Activated CD4-positive, alpha-beta T cell treated with anti-CD3 and anti-CD28 coated beads, Interleukin-2, amount 10 ng/mL, durations not matched to agents 24 days and 14 days (primary cell): ENCODE measurements around the gene SIRPD. TPM values are rescaled to one million over a fixed set of nuclear protein-coding genes. Genes with fewer than 3 reads are reported as not detected.
"Not testable (repeated sequence)": the region's sequence is repeated elsewhere in the genome, so short reads cannot be mapped to it uniquely, and the experiment has no call there.

Source experiments
- DNase-seq: peaks from one replicate; pipeline ENCODE4 v3.0.0; 2022
- H3K27ac Mint-ChIP-seq: one replicate; pipeline ENCODE4 v1.8.0; 2022; ENCODE audit warnings: mild to moderate bottlenecking, mixed read lengths
- H3K27me3 Mint-ChIP-seq: one replicate; pipeline ENCODE4 v1.8.0; 2022; ENCODE audit warnings: mixed read lengths
- H3K36me3 Mint-ChIP-seq: one replicate; pipeline ENCODE4 v1.8.0; 2022; ENCODE audit warnings: low read depth, mild to moderate bottlenecking, mixed read lengths
- H3K4me1 Mint-ChIP-seq: one replicate; pipeline ENCODE4 v1.8.0; 2021; ENCODE audit warnings: mixed read lengths
- H3K4me3 Mint-ChIP-seq: one replicate; pipeline ENCODE4 v1.8.0; 2022; ENCODE audit warnings: mild to moderate bottlenecking, moderate library complexity, mixed read lengths
- H3K9me3 Mint-ChIP-seq: one replicate; pipeline ENCODE4 v1.8.0; 2021; ENCODE audit warnings: mixed read lengths
- intact Hi-C: fragments of 100-400 bp; cut with micrococcal nuclease; formaldehyde crosslinking; loops from one replicate; pipeline ENCODE4 v1.15.1; 2023
- total RNA-seq: library from RNA; stranded (reverse); gene quantifications from 2 replicates; pipeline ENCODE4 v1.2.3, GENCODE V29; 2022

SIRPD gene
- total RNA-seq, 1 donor from 2014 or later = not detected

DNA sequence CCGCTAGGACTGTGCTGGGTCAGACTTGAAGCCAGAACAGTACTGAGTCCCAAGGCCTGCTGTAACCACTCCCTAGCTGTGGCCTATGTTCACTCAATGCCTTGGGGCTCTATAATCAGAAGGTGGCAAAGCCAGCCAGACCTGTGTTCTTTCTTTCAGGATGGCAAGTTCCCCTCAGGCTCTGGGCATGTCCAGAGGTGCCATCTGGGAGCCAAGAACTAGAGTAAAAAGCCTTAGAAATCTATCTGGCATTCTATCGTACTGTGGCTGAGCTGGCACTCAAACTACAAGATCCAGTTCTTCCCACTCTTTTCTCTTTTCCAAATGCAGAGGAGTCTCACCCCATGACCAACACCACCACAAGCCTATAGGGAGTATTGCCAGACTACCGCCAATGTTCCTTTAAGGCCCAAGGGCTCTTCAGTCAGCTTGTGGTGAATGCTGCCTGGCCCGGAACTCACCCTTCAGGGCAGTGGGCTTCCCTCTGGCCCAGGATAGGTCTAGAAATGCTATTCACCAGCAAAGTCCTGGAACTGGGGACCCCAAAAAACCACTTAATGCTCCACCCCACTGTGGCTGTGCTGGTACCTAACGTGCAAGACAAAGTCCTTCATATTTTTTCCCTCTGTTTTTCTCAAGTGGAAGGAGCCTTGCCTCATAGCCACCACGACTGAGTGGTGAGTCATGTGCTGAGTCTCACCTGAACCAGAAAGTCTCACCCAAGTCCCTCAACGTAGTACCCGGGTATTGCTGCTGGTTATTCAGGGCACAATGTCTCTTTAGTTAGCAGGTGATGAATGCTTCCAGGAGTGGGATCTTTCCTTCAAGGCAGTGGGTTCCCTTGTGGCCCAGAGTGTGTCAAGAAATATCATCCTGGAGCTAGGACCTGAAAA is 57.7 kb downstream of the SIRPD start:
- H3K4me3 Mint-ChIP-seq = no peak overlapping the region
- H3K27me3 Mint-ChIP-seq = peaks cover 59% of the 10 kb centered on the region
- no peak overlapping the region for H3K27ac Mint-ChIP-seq
- H3K4me1 Mint-ChIP-seq = peaks cover 8% of the 10 kb centered on the region
- intact Hi-C loops = no loop called here
- peak; percentile 43 for DNase-seq
- H3K9me3 Mint-ChIP-seq = no peaks in the 10 kb centered on the region
- no peaks in the 10 kb centered on the region for H3K36me3 Mint-ChIP-seq

GRCh38 chr20:1497371-1497770 is 60.1 kb downstream of the SIRPD start:
- intact Hi-C loops, H3K36me3 Mint-ChIP-seq, H3K4me3 Mint-ChIP-seq, H3K27ac Mint-ChIP-seq, H3K4me1 Mint-ChIP-seq, H3K9me3 Mint-ChIP-seq: not testable (repeated sequence)
- peak; percentile 19 for DNase-seq
- peaks cover 62% of the 10 kb centered on the region for H3K27me3 Mint-ChIP-seq

GRCh38 chr20:1496930-1497329 is 60.6 kb downstream of the SIRPD start:
- Mint-ChIP-seq H3K4me3 (no peak overlapping the region), H3K9me3 (no peaks in the 10 kb centered on the region), H3K27me3 (peaks cover 60% of the 10 kb centered on the region), H3K27ac (no peak overlapping the region), H3K36me3 (no peaks in the 10 kb centered on the region), H3K4me1 (peaks cover 12% of the 10 kb centered on the region)
- intact Hi-C loops = no loop called here
- DNase-seq = peak; percentile 4

DNA sequence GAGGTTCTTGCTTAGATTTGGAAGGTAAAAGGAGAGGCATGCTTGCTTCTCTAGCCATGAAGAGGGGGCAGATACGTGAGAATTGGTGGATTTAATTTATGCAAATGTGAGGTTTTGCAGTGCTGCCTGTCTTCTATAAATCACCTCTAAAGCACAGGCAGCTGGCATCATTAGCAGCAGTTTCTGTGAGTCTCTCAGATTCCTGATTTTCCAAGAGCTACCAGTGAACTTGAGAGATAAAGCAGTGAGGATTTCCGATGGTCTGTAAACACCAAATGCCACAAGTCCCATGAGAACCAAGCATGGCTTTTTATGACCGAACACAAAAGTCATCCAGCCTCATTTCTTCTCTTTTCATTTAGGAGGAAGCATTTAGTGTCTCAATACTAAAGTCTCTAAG is 63.1 kb downstream of the SIRPD start:
- Mint-ChIP-seq H3K27me3 (peaks cover 53% of the 10 kb centered on the region), H3K9me3 (no peaks in the 10 kb centered on the region), H3K36me3 (no peaks in the 10 kb centered on the region), H3K4me1 (peaks cover 15% of the 10 kb centered on the region), H3K4me3 (no peak overlapping the region), H3K27ac (no peak overlapping the region)
- DNase-seq = peak; percentile 28
- intact Hi-C loops = no loop called here

- no peak overlapping the region for H3K27ac Mint-ChIP-seq
- no peaks in the 10 kb centered on the region for H3K9me3 Mint-ChIP-seq
- intact Hi-C loops = no loop called here
- peak; percentile 30 for DNase-seq
- H3K27me3 Mint-ChIP-seq = peaks cover 52% of the 10 kb centered on the region
- no peaks in the 10 kb centered on the region for H3K36me3 Mint-ChIP-seq
- peaks cover 15% of the 10 kb centered on the region for H3K4me1 Mint-ChIP-seq
- H3K4me3 Mint-ChIP-seq = no peak overlapping the region
Observed at GRCh38 chr20:1493536-1493935, 64.0 kb downstream of the SIRPD start.

DNA sequence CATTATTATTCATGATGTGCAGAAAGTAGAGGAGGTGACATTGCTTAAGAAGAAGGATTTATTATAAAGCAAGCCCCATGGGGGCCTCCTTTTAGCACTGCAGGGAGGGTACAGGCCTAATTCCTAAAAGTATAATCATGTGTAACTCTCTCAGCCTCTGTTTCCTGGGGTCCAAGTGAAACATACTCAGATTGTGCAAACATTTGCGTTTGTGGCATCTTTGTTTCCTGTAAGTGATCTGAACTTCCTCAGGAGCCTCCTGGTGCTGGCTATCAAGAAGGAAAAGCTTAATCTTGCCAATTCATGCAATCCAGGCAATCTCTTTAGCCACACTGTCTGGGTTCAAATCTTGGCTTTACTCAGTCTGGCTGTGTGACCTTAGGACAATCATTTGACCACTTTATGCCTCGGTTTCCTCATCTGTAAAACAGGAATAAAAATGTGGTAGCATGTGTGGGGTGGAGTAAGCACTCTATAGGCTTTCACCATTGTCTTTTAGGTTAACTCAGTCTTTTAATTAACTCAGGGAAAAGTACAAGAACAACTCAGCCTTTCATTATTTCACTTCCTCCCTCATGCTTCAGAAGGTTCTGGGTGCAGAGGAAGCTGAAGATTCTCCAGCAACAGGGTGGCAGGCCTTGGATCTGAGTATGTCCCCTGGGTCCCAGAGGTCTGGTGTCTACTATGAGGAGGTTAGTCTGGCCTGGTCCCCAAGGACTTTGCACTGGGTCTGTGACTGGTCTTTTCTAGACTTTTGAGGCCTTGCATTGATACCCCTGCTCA is 65.5 kb downstream of the SIRPD start:
- Mint-ChIP-seq H3K36me3 (no peaks in the 10 kb centered on the region), H3K4me1 (peaks cover 15% of the 10 kb centered on the region), H3K9me3 (no peaks in the 10 kb centered on the region), H3K27ac (no peak overlapping the region), H3K4me3 (no peak overlapping the region), H3K27me3 (peaks cover 50% of the 10 kb centered on the region)
- DNase-seq = peak; percentile 43
- intact Hi-C loops = no loop called here

DNA sequence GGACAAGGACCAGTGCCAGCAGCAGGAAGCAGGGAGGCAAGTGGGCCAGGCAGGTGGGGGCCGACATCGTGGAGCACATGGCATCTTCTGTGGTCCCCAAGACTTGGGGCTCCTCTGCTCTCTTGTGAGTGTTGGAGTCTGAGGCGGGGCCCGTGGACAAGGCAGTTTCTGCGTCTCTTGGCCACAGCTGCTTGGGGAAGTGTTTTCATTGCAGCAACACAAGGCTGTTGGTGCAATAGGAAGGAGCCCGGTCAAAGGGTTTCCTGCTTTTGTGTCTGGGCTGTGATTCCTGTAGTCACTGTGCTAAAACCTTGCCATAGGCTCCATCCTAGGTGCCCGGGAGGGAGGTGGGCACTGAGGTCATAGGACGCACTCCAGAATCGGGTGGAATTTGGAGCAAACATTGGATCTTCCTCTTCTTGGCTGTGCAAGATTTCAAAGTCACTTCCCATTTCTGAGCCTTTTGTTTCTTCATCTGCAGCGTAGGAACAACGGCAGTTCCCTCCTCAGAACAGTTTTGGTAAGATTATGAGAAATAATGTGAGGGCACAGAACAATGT is 66.1 kb downstream of the SIRPD start, which contains the start of gene SIRPB2:
SIRPB2 (minus strand) TSS at position 140 of the 560 bp plus-strand sequence; CDS start at position 79, 61 bp downstream.
- no peaks in the 10 kb centered on the region for H3K36me3 Mint-ChIP-seq
- no peak within 1 kb of the TSS for H3K4me3 Mint-ChIP-seq
- H3K27ac Mint-ChIP-seq = no peak within 1 kb of the TSS
- H3K9me3 Mint-ChIP-seq = no peaks in the 10 kb centered on the region
- peak; percentile 49 for DNase-seq
- H3K27me3 Mint-ChIP-seq = peaks cover 47% of the 10 kb centered on the region
- H3K4me1 Mint-ChIP-seq = peaks cover 15% of the 10 kb centered on the region
- intact Hi-C loops = no loop called here

GRCh38 chr20:1490643-1491195 is 66.8 kb downstream of the SIRPD start:
- Mint-ChIP-seq H3K4me3 (no peak overlapping the region), H3K9me3 (no peaks in the 10 kb centered on the region), H3K36me3 (no peaks in the 10 kb centered on the region), H3K27me3 (peaks cover 43% of the 10 kb centered on the region), H3K27ac (no peak overlapping the region), H3K4me1 (peaks cover 15% of the 10 kb centered on the region)
- DNase-seq = peak; percentile 38
- intact Hi-C loops = no loop called here

GRCh38 chr20:1489764-1490436 is 67.6 kb downstream of the SIRPD start:
- peak; percentile 47 for DNase-seq
- intact Hi-C loops = no loop called here
- Mint-ChIP-seq H3K27ac (no peak overlapping the region), H3K27me3 (peaks cover 41% of the 10 kb centered on the region), H3K9me3 (no peaks in the 10 kb centered on the region), H3K4me1 (peaks cover 15% of the 10 kb centered on the region), H3K4me3 (no peak overlapping the region), H3K36me3 (no peaks in the 10 kb centered on the region)

- H3K27me3 Mint-ChIP-seq = peaks cover 42% of the 10 kb centered on the region
- H3K36me3 Mint-ChIP-seq = no peaks in the 10 kb centered on the region
- no peak overlapping the region for H3K27ac Mint-ChIP-seq
- no peaks in the 10 kb centered on the region for H3K9me3 Mint-ChIP-seq
- peak; percentile 47 for DNase-seq
- H3K4me1 Mint-ChIP-seq = peaks cover 15% of the 10 kb centered on the region
- intact Hi-C loops = no loop called here
- no peak overlapping the region for H3K4me3 Mint-ChIP-seq
Observed at GRCh38 chr20:1489325-1489724, 68.2 kb downstream of the SIRPD start.

GRCh38 chr20:1486566-1486965 is 70.9 kb downstream of the SIRPD start:
- Mint-ChIP-seq H3K4me3 (no peak overlapping the region), H3K27me3 (peaks cover 46% of the 10 kb centered on the region), H3K27ac (no peak overlapping the region), H3K9me3 (no peaks in the 10 kb centered on the region), H3K36me3 (no peaks in the 10 kb centered on the region), H3K4me1 (peaks cover 4% of the 10 kb centered on the region)
- no peak for DNase-seq
- intact Hi-C loops = no loop called here

- intact Hi-C loops = no loop called here
- DNase-seq = peak; percentile 4
- peaks cover 2% of the 10 kb centered on the region for H3K4me1 Mint-ChIP-seq
- H3K4me3 Mint-ChIP-seq = no peak overlapping the region
- H3K27ac Mint-ChIP-seq = no peak overlapping the region
- H3K36me3 Mint-ChIP-seq = no peaks in the 10 kb centered on the region
- H3K9me3 Mint-ChIP-seq = no peaks in the 10 kb centered on the region
- H3K27me3 Mint-ChIP-seq = peaks cover 43% of the 10 kb centered on the region
Observed at GRCh38 chr20:1484438-1485116, 72.9 kb downstream of the SIRPD start.
